A673 (cell line): Measurements from ENCODE around the gene LENG8. TPM values are rescaled to one million over a fixed set of nuclear protein-coding genes. Genes with fewer than 3 reads are reported as not detected.

Source experiments
- BruUV-seq: library from RNA; stranded (reverse); fragments of 400-500 nt; replicated peaks from 2 replicates; lab custom pipeline; 2021; lab: Mats Ljungman, UMichigan
- CTCF ChIA-PET: fragments of 300-600 bp; sonication (Branson Sonifier 250); formaldehyde crosslinking; loops from one replicate; lab custom pipeline; 2022; ENCODE audit warnings: antibody characterized with exemption; lab: Charles Lee
- POLR2A ChIA-PET: fragments of 300-600 bp; sonication (Branson Sonifier 250); formaldehyde crosslinking; loops from one replicate; lab custom pipeline; 2022; ENCODE audit warnings: antibody characterized with exemption; ENCODE audit not compliant: low non-redundant PET; lab: Charles Lee
- DNase-seq: peaks from one replicate; pipeline ENCODE4 v3.0.0-alpha.2; 2015; ENCODE audit warnings: low spot score
- H3K27ac ChIP-seq: fragments of 200-600 bp; sonication (generic); 2 replicates; pipeline ENCODE4 v1.5.1; 2016; ENCODE audit warnings: mixed run types, low read depth, mild to moderate bottlenecking, mixed read lengths, antibody characterized with exemption, low read length; ENCODE audit not compliant: poor library complexity, severe bottlenecking
- H3K27me3 ChIP-seq: fragments of 200-600 bp; sonication (generic); replicated peaks from 2 replicates; pipeline ENCODE4 v1.6.1; 2017; ENCODE audit warnings: mixed run types, low read depth, mild to moderate bottlenecking, mixed read lengths, antibody characterized with exemption, low read length; ENCODE audit not compliant: insufficient read depth, poor library complexity
- H3K36me3 ChIP-seq: fragments of 200-600 bp; sonication (generic); 2 replicates; pipeline ENCODE4 v1.6.1; 2016; ENCODE audit warnings: mixed run types, mild to moderate bottlenecking, mixed read lengths, antibody characterized with exemption, low read length; ENCODE audit not compliant: insufficient read depth, poor library complexity, severe bottlenecking
- H3K4me1 ChIP-seq: fragments of 200-600 bp; sonication (generic); 2 replicates; pipeline ENCODE4 v1.6.1; 2017; ENCODE audit warnings: mixed run types, mild to moderate bottlenecking, mixed read lengths, antibody characterized with exemption, low read length; ENCODE audit not compliant: insufficient read depth, poor library complexity, severe bottlenecking
- H3K4me3 ChIP-seq: fragments of 200-600 bp; sonication (generic); 2 replicates; pipeline ENCODE4 v1.5.1; 2016; ENCODE audit warnings: low read depth, mixed run types, mild to moderate bottlenecking, mixed read lengths, low read length; ENCODE audit not compliant: poor library complexity, severe bottlenecking
- H3K9me3 ChIP-seq: fragments of 200-600 bp; sonication (generic); 2 replicates; pipeline ENCODE4 v1.6.1; 2016; ENCODE audit warnings: mixed run types, low read depth, mild to moderate bottlenecking, mixed read lengths, antibody characterized with exemption, low read length; ENCODE audit not compliant: poor library complexity, severe bottlenecking
- CTCF ChIP-seq: fragments of 300-800, 200-600 bp; sonication (generic); conservative IDR thresholded peaks from 2 replicates; pipeline ENCODE4 v1.5.1; 2017; ENCODE audit warnings: low read depth, mild to moderate bottlenecking, antibody characterized with exemption, low read length, moderate library complexity, mixed read lengths
- EZH2 ChIP-seq: fragments of 200-600 bp; sonication (generic); IDR thresholded peaks from 2 replicates; pipeline ENCODE4 v1.6.1; 2017; ENCODE audit warnings: borderline replicate concordance, low read depth, mild to moderate bottlenecking, mixed read lengths, antibody characterized with exemption, low read length; ENCODE audit not compliant: poor library complexity, severe bottlenecking
- intact Hi-C: fragments of 100-400 bp; cut with micrococcal nuclease; formaldehyde crosslinking; loops from one replicate; pipeline ENCODE4 v1.10.0; 2022; ENCODE audit not compliant: unreplicated experiment
- total RNA-seq: library from RNA; stranded (reverse); gene quantifications from 2 replicates; pipeline ENCODE4 v1.2.3, GENCODE V29; 2021

Gene LENG8
- total RNA-seq, 1 experiment from 2014 or later = 129 TPM

GRCh38 chr19:54420068-54420382 is 29.0 kb upstream of the LENG8 start:
- POLR2A ChIA-PET = interaction anchor here (0.6 to 0.7 kb wide), 3 partner anchors 11 to 29 kb away, joined by 3 to 13 read pairs (median 3); partner anchors contain the start of gene LENG8
- CTCF ChIA-PET = interaction anchor here (0.7 kb wide), 1 partner anchor 746 kb away, joined by 3 read pairs; the partner anchor contains the start of gene DNAAF3
- Histone ChIP-seq H3K9me3 (no peaks in the 10 kb centered on the region), H3K4me3 (no peak overlapping the region), H3K4me1 (peaks cover 4% of the 10 kb centered on the region), H3K36me3 (no peaks in the 10 kb centered on the region), H3K27me3 (peaks cover 15% of the 10 kb centered on the region), H3K27ac (no peak overlapping the region)
- intact Hi-C loops = no loop called here
- no TSS peak for BruUV-seq
- no peak for DNase-seq
- TF ChIP-seq EZH2 (no peak), CTCF (no peak)

GRCh38 chr19:54420383-54421168 is 28.4 kb upstream of the LENG8 start:
- POLR2A ChIA-PET = interaction anchor here (0.6 to 0.7 kb wide), 3 partner anchors 10 to 28 kb away, joined by 3 to 13 read pairs (median 3); partner anchors contain the start of gene LENG8
- no peak overlapping the region for H3K4me3 ChIP-seq
- CTCF ChIA-PET = interaction anchor here (0.7 kb wide), 1 partner anchor 746 kb away, joined by 3 read pairs; the partner anchor contains the start of gene DNAAF3

GRCh38 chr19:54421169-54421516 is 27.9 kb upstream of the LENG8 start:
- no peaks in the 10 kb centered on the region for H3K36me3 ChIP-seq
- TF ChIP-seq EZH2 (no peak), CTCF (no peak)
- POLR2A ChIA-PET = no interaction called here
- no peak for DNase-seq
- intact Hi-C loops = no loop called here
- CTCF ChIA-PET = no interaction called here
- BruUV-seq = no TSS peak
- H3K9me3 ChIP-seq = no peaks in the 10 kb centered on the region
- H3K4me1 ChIP-seq = peaks cover 3% of the 10 kb centered on the region
- no peak overlapping the region for H3K4me3 ChIP-seq
- H3K27me3 ChIP-seq = peaks cover 6% of the 10 kb centered on the region
- H3K27ac ChIP-seq = no peak overlapping the region

More at GRCh38 chr19:54420383-54421168, 28.4 kb upstream of the LENG8 start:
- BruUV-seq = no TSS peak
- H3K27ac ChIP-seq = no peak overlapping the region
- DNase-seq = no peak
- intact Hi-C loops = no loop called here
- H3K9me3 ChIP-seq = no peaks in the 10 kb centered on the region
- H3K4me1 ChIP-seq = peaks cover 4% of the 10 kb centered on the region
- H3K27me3 ChIP-seq = peaks cover 12% of the 10 kb centered on the region
- H3K36me3 ChIP-seq = no peaks in the 10 kb centered on the region
- TF ChIP-seq EZH2 (no peak), CTCF (no peak)
